Lower leg skin (tissue), 4 donors: ENCODE data around the gene RNF157. TPM values are rescaled to one million over a fixed set of nuclear protein-coding genes. Genes with fewer than 3 reads are reported as not detected.
A peak's percentile ranks its signal among the peaks of the same experiment; 100 is the strongest.

Experiments used
- DNase-seq, 2 donors: peaks; one replicate each; pipeline ENCODE4 v3.0.0-alpha.2; 2019; ENCODE audit warnings: low spot score in 2 of 2
- H3K4me3 ChIP-seq: fragments of 200-600 bp; sonication (generic); 2 replicates; pipeline ENCODE4 v1.5.1; 2017; ENCODE audit warnings: mild to moderate bottlenecking, low read depth; ENCODE audit not compliant: poor library complexity, severe bottlenecking
- CTCF ChIP-seq, 3 donors: fragments of 450-650 bp; IDR thresholded peaks; one replicate each; pipeline ENCODE4 v1.5.1; 2016; ENCODE audit warnings: antibody characterized with exemption in 3 of 3, mild to moderate bottlenecking in 3 of 3, moderate library complexity in 2 of 3
- POLR2A ChIP-seq, 2 donors: fragments of 450-650 bp; IDR thresholded peaks; one replicate each; pipeline ENCODE4 v1.6.1; 2016 to 2017; ENCODE audit warnings: antibody characterized with exemption in 2 of 2, mild to moderate bottlenecking in 1 of 2, moderate library complexity in 1 of 2
- WGBS, 2 donors: methylation state at CpG; one replicate each; pipeline ENCODE4 v1.1.5; 2018; 5-methylcytosine and 5-hydroxymethylcytosine counted together
- intact Hi-C: fragments of 100-400 bp; cut with DNase I; formaldehyde crosslinking; loops from one replicate; pipeline ENCODE4 v1.15.0; 2023; ENCODE audit warnings: low total_unique reads
- total RNA-seq, 4 donors: library from RNA; depleted of rRNA; stranded (reverse); fragments of >200 nt; gene quantifications; one replicate each; pipeline ENCODE4 v1.1.0, GENCODE V29; 2016

Gene RNF157
- total RNA-seq, 4 donors from 2014 or later, result 0.83 to 2.4 (median 1.4) TPM

GRCh38 chr17:76160896-76161528 lies 79.3 kb downstream of the RNF157 start:
- TF ChIP-seq POLR2A (IDR thresholded peaks at IDR 0.05) (no peak), CTCF (IDR thresholded peaks at IDR 0.05) (no peak)
- no peak for DNase-seq
- intact Hi-C loops, result no loop called here
- WGBS, 2 donors, result 79 to 82% methylated on average over 8 of the region's 8 CpGs
- H3K4me3 ChIP-seq, result no peak overlapping the region

DNA sequence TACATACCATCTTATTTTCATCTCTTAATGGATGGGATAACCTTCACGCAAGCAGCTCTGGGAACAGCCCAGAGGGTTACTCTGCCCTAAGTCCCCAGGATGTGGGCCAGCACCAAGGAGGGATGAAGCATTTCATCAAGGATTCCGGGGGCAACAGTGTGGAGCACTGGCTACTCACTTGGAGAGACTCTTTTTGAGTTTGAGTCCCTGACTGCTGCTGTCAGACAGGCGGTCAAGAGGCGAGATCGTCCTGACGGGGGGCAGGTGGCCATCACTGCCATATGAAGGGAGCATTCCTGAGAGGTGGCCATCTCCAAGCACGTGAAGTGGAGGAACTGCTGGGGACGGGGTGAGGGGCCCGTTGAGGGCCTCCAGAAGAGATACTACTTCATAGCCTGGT lies 81.1 kb downstream of the RNF157 start:
- intact Hi-C loops, result no loop called here
- H3K4me3 ChIP-seq, result no peak overlapping the region
- DNase-seq, result peak in 1 of 2 donors; percentile 57
- TF ChIP-seq POLR2A (IDR thresholded peaks at IDR 0.05) (no peak), CTCF (IDR thresholded peaks at IDR 0.05) (no peak)
- 85 to 93% methylated on average over 9 of the region's 9 CpGs for WGBS, 2 donors

DNA sequence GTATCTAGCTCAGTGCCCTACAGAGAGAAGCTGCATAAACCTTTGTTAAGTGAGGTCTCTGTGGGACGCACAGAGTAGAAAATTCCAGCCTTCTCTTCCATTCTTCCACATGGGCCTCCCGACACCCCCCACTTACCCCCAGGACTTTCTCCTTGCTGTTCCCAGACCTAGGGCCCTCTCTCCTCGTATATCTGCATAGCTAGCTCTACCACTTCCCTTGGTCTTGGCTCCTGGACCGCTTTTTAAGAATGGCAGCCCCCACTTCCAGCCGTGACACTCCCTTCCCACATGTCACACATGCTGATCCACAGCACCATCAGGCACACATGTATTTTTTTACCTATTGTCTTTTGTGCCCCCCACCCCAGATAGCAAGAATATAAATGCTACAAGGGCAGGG lies 82.5 kb downstream of the RNF157 start:
- WGBS, 2 donors, result 86 to 91% methylated on average over 5 of the region's 5 CpGs
- intact Hi-C loops, result no loop called here
- no peak overlapping the region for H3K4me3 ChIP-seq
- TF ChIP-seq CTCF (IDR thresholded peaks at IDR 0.05), result no peak
- no peak for TF ChIP-seq POLR2A (IDR thresholded peaks at IDR 0.05)
- DNase-seq, result peak in 1 of 2 donors; percentile 53

DNA sequence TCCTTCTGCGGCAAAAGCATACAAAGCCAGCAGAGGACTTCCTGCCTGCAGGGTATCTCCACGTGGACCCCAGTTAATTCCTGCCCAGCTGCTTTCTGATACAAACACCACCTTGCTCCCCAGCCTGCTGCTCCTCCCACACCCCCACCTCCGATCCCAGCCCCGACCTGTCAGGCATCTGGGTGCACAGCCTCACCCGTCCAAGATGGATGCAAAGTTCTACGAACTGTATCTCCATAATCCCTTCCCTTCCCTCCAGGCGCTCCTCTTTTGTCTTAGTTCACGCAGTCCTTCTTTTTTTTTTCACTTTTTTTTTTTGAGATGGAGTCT lies 83.7 kb downstream of the RNF157 start:
- TF ChIP-seq CTCF (IDR thresholded peaks at IDR 0.05) (no peak), POLR2A (IDR thresholded peaks at IDR 0.05) (no peak)

GRCh38 chr17:76155988-76156661 lies 84.2 kb downstream of the RNF157 start:
- 76 to 91% methylated on average over 13 of the region's 13 CpGs for WGBS, 2 donors
- H3K4me3 ChIP-seq, result no peak overlapping the region
- DNase-seq, result peak in 1 of 2 donors; percentile 57
- TF ChIP-seq POLR2A (IDR thresholded peaks at IDR 0.05) (no peak), CTCF (IDR thresholded peaks at IDR 0.05) (no peak)
- intact Hi-C loops, result no loop called here

More for the DNA sequence above, 83.7 kb downstream of the RNF157 start:
- no peak overlapping the region for H3K4me3 ChIP-seq
- intact Hi-C loops, result no loop called here
- WGBS, 2 donors, result 74 to 80% methylated on average over 8 of the region's 8 CpGs
- peak in 1 of 2 donors; percentile 70 for DNase-seq
